Frontal cortex (tissue), 4 donors: ENCODE data around the gene KRTAP4-16. TPM values are rescaled to one million over a fixed set of nuclear protein-coding genes. Genes with fewer than 3 reads are reported as not detected.
"Not testable (repeated sequence)": the region's sequence is repeated elsewhere in the genome, so short reads cannot be mapped to it uniquely, and the experiment has no call there.

Experiments used
- DNase-seq, 2 donors: peaks; one replicate each; pipeline ENCODE4 v3.0.0; 2012; ENCODE audit warnings: low spot score in 2 of 2
- FAIRE-seq: peaks from 2 replicates; lab custom pipeline; 2012; peaks lifted over from hg19 to GRCh38; lab: Jason Lieb, UNC
- total RNA-seq: library from RNA; depleted of rRNA; stranded (reverse); fragments of >200 nt; gene quantifications from one replicate; pipeline ENCODE4 v1.2.3, GENCODE V29; 2014
- donor health status: control.
- donor health status: control.
- donor health status: control.

Gene KRTAP4-16
- total RNA-seq, 1 donor from 2014 or later: not detected

GRCh38 chr17:41121742-41122141 is 19.7 kb upstream of the KRTAP4-16 start:
- DNase-seq (no peak), FAIRE-seq (no peak)

- not testable (repeated sequence) for FAIRE-seq, DNase-seq
Measured at GRCh38 chr17:41119696-41120690, 18.0 kb upstream of the KRTAP4-16 start.

DNA sequence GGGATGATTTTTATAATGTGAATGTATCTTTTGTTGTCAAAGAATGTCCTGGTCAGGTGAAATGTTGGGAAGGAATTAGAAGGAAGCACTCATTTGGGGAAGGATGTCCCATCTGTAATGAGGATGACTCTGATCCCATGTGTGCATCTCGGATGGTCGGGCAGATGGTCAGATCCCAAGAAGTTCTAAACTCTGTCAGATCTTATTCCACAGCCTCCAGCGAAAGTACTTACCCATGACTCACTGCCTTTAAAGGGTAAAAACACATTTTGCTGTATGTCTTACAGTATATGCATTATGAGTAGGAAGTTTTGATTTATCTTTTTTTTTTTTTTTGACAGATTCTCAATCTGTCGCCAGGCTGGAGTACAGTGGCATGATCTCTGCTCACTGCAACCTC is 16.7 kb upstream of the KRTAP4-16 start:
- no peak for DNase-seq
- no peak for FAIRE-seq

GRCh38 chr17:41117846-41118386 is 15.9 kb upstream of the KRTAP4-16 start, which contains the start of gene KRTAP4-11:
Gene KRTAP4-11, minus strand, starts transcription at chr17:41118373. Its CDS starts 58 bp downstream, at chr17:41118315.
- DNase-seq, FAIRE-seq: not testable (repeated sequence)

- DNase-seq (no peak), FAIRE-seq (no peak)
Measured at GRCh38 chr17:41116297-41116696, 14.3 kb upstream of the KRTAP4-16 start.

DNA sequence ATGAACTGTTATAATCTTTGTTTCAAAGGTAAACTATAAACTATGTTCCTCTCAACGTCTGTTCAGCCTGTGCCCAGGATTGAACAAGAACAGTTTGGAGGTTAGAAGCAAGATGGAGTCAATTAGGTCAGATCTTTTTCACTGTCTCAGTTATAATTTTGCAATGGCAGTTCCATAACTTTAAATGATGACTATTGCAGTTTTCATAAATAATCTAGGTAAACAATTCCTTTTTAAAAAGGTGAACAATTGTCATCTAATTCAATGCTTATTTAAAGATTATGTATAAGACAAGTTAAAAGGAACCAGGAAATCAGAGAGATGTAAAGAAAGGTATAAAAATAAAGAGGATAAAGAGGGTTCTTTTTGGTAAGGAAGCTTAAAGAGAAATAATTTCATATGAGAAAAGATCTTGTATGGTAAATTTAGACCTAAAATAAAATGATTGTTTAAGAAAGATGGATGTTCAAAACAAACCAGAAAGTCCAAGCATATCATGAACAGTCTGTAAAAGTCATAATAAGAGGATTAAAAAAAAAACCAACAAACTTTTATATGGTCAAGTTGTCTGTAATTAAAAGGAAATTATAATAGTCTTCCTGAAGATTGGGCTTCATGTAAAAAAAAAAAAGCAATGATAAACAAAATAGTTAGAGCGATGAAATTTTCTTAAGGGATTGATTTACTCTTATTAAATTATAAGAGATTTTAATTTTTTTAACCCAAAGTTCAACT is 9.3 kb upstream of the KRTAP4-16 start:
- FAIRE-seq (no peak), DNase-seq (no peak)

GRCh38 chr17:41108728-41109386 is 6.8 kb upstream of the KRTAP4-16 start:
- DNase-seq, FAIRE-seq: not testable (repeated sequence)

GRCh38 chr17:41107941-41108450 is 6.0 kb upstream of the KRTAP4-16 start:
- FAIRE-seq: no peak
- no peak for DNase-seq

DNA sequence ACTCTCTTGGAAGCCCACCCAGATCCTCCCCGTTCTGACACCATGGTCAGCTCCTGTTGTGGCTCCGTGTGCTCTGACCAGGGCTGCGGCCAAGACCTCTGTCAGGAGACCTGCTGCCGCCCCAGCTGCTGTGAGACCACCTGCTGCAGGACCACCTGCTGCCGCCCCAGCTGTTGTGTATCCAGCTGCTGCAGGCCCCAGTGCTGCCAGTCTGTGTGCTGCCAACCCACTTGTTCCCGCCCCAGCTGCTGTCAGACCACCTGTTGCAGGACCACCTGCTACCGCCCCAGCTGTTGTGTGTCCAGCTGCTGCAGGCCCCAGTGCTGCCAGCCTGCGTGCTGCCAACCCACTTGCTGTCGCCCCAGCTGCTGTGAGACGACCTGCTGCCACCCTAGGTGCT is 3.3 kb upstream of the KRTAP4-16 start, which contains the start of gene KRTAP4-9:
TSS of gene KRTAP4-9 (plus strand) at position 43 of the 400 bp plus-strand sequence. CDS start at position 43, 0 bp downstream.
- FAIRE-seq, DNase-seq: not testable (repeated sequence)

GRCh38 chr17:41104386-41105038 is 2.5 kb upstream of the KRTAP4-16 start:
- FAIRE-seq: not testable (repeated sequence)

DNA sequence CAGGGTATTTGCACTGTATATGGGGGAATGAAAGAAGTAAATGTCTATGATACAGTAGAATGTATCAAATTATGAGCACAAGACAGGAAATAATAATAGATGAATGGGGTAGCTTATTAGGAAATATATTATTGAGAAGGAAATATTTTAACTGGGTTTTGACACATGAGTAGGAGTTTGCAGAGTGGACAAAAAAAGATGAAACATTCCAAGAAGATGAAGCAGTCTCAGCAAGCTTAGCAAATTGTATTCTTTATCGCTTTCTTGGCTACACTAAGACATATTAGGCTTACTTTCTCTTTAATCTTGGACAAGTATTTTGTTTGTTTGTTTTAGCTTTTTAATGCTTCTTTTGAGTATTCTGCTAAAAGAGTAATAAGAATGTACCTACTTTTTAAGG is 1.9 kb upstream of the KRTAP4-16 start:
- DNase-seq (no peak), FAIRE-seq (no peak)

More at GRCh38 chr17:41104386-41105038, 2.5 kb upstream of the KRTAP4-16 start:
- not testable (repeated sequence) for DNase-seq

- DNase-seq, FAIRE-seq: not testable (repeated sequence)
Measured at GRCh38 chr17:41099682-41100480, 2.1 kb downstream of the KRTAP4-16 start.

- DNase-seq: no peak
- FAIRE-seq: no peak
Measured at GRCh38 chr17:41098481-41098880, 3.5 kb downstream of the KRTAP4-16 start.

GRCh38 chr17:41098042-41098441 is 4.0 kb downstream of the KRTAP4-16 start, which contains the start of gene KRTAP4-8:
Gene KRTAP4-8, minus strand, starts transcription at chr17:41098142. Its CDS starts 58 bp downstream, at chr17:41098084.
- DNase-seq: no peak
- FAIRE-seq: no peak

GRCh38 chr17:41096055-41096454 is 6.0 kb downstream of the KRTAP4-16 start:
- FAIRE-seq (no peak), DNase-seq (no peak)

DNA sequence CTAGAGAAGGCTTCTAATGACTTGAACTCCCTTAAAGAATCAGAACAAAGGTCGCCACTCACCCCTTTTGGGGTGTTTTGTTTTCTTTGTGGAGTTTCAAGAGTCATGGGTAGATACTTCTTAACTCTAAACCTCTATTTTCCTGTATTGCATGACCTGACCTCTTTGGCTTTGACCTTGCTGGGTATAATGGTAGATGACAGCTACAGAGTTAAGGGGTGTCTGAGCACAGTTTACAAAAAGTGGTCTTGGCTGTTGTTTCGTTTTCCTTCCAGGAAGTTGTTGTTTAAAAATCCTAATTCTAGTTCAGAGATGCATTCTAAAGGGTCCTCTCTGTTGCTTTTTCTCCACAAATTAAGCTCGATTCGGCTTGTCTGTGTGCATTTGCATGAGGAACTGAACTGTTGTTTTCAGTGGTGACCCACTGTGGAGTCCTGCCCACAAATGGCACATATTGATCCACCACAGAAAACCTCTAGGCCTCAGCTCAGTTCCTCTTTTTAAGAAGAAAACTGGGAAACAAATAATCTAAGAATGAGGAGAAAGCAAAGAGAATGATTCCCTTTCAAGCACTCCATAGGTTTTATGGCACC is 13.2 kb downstream of the KRTAP4-16 start:
- not testable (repeated sequence) for DNase-seq, FAIRE-seq

DNA sequence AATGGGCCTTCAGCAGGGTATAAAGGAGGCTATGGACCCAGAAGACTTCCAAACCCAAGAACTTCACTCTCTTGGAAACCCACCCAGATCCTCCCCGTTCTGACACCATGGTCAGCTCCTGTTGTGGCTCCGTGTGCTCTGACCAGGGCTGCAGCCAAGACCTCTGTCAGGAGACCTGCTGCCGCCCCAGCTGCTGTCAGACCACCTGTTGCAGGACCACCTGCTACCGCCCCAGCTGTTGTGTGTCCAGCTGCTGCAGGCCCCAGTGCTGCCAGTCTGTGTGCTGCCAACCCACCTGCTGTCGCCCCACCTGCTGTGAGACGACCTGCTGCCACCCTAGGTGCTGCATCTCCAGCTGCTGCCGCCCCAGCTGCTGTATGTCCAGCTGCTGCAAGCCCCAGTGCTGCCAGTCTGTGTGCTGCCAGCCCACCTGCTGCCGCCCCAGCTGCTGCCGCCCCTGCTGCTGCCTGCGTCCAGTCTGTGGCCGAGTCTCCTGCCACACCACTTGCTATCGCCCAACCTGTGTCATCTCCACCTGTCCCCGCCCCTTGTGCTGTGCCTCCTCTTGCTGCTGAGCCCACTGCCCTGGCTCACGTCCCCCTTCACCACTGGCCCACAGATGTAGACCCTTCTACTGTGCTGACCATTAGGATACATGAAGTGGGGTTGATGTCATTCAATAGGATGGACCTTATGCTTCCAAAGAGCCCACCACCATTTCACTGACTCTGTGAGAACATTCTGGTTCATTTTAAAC is 17.7 kb downstream of the KRTAP4-16 start, which contains the start of gene KRTAP4-7:
TSS of gene KRTAP4-7 (plus strand) at position 51 of the 757 bp plus-strand sequence. CDS start at position 108, 57 bp downstream.
- not testable (repeated sequence) for FAIRE-seq

More for the DNA sequence above, 17.7 kb downstream of the KRTAP4-16 start, which contains the start of gene KRTAP4-7:
- not testable (repeated sequence) for DNase-seq
